KMS-11 (cell line): ENCODE results near the gene WNT5A.

Experiments
- H2AFZ ChIP-seq: fragments of 200-600 bp; sonication (generic); 2 replicates; pipeline ENCODE4 v1.6.1; 2016; ENCODE audit warnings: antibody characterized with exemption, mixed run types, low read depth
- H3K27ac ChIP-seq: fragments of 200-600 bp; sonication (generic); 2 replicates; pipeline ENCODE4 v1.6.1; 2016; ENCODE audit warnings: mild to moderate bottlenecking, mixed run types
- H3K27me3 ChIP-seq: fragments of 200-600 bp; sonication (generic); 2 replicates; pipeline ENCODE4 v1.6.1; 2017; ENCODE audit warnings: mild to moderate bottlenecking, low read depth, mixed run types, moderate library complexity; ENCODE audit not compliant: insufficient read depth
- H3K36me3 ChIP-seq: fragments of 200-600 bp; sonication (generic); 2 replicates; pipeline ENCODE4 v1.6.1; 2017; ENCODE audit warnings: mild to moderate bottlenecking, mixed run types; ENCODE audit not compliant: insufficient read depth
- H3K4me1 ChIP-seq: fragments of 200-600 bp; sonication (generic); 2 replicates; pipeline ENCODE4 v1.6.1; 2016; ENCODE audit warnings: mild to moderate bottlenecking, low read depth, mixed run types; ENCODE audit not compliant: poor library complexity, severe bottlenecking
- H3K4me2 ChIP-seq: fragments of 200-600 bp; sonication (generic); 2 replicates; pipeline ENCODE4 v1.7.0; 2016; ENCODE audit warnings: mild to moderate bottlenecking, mixed run types
- H3K4me3 ChIP-seq: fragments of 200-600 bp; sonication (generic); IDR thresholded peaks from 2 replicates; pipeline ENCODE4 v1.6.1; 2017; ENCODE audit warnings: low read depth, low read length, mixed read lengths; ENCODE audit not compliant: insufficient read depth
- H3K79me2 ChIP-seq: fragments of 200-600 bp; sonication (generic); 2 replicates; pipeline ENCODE4 v1.6.1; 2016; ENCODE audit warnings: low read depth, mixed run types; ENCODE audit not compliant: insufficient read depth
- H3K9ac ChIP-seq: fragments of 200-600 bp; sonication (generic); 2 replicates; pipeline ENCODE4 v1.6.1; 2016; ENCODE audit warnings: mild to moderate bottlenecking, mixed run types
- H4K20me1 ChIP-seq: fragments of 200-600 bp; sonication (generic); 2 replicates; pipeline ENCODE4 v1.6.1; 2016; ENCODE audit warnings: mild to moderate bottlenecking, mixed run types; ENCODE audit not compliant: insufficient read depth
- CTCF ChIP-seq: fragments of 200-600 bp; sonication (generic); conservative IDR thresholded peaks from 2 replicates; pipeline ENCODE4 v1.6.1; 2017; ENCODE audit warnings: low read depth, mild to moderate bottlenecking, antibody characterized with exemption, low read length, moderate library complexity, mixed read lengths

The WNT5A gene

GRCh38 chr3:55436644-55437043 lies 50.5 kb downstream of the WNT5A start:
- H3K4me3 ChIP-seq: no peak overlapping the region
- no peak overlapping the region for H3K9ac ChIP-seq
- no peaks in the 10 kb centered on the region for H4K20me1 ChIP-seq
- H3K4me2 ChIP-seq: no peak overlapping the region
- H3K36me3 ChIP-seq: no peaks in the 10 kb centered on the region
- no peaks in the 10 kb centered on the region for H3K79me2 ChIP-seq
- TF ChIP-seq CTCF: no peak
- H3K27me3 ChIP-seq: no peaks in the 10 kb centered on the region
- H3K4me1 ChIP-seq: no peaks in the 10 kb centered on the region
- no peak overlapping the region for H2AFZ ChIP-seq
- no peak overlapping the region for H3K27ac ChIP-seq

- TF ChIP-seq CTCF: no peak
- Histone ChIP-seq H3K36me3 (no peaks in the 10 kb centered on the region), H4K20me1 (no peaks in the 10 kb centered on the region), H3K27me3 (no peaks in the 10 kb centered on the region), H3K4me2 (no peak overlapping the region), H3K4me1 (no peaks in the 10 kb centered on the region), H2AFZ (no peak overlapping the region), H3K27ac (no peak overlapping the region), H3K9ac (no peak overlapping the region), H3K4me3 (no peak overlapping the region), H3K79me2 (no peaks in the 10 kb centered on the region)
These were observed 51.6 kb downstream of the WNT5A start for GRCh38 chr3:55435491-55435890.

- Histone ChIP-seq H3K9ac (no peak overlapping the region), H3K4me3 (no peak overlapping the region), H3K79me2 (no peaks in the 10 kb centered on the region), H3K27ac (no peak overlapping the region), H4K20me1 (no peaks in the 10 kb centered on the region), H3K36me3 (no peaks in the 10 kb centered on the region), H3K4me1 (no peaks in the 10 kb centered on the region), H3K4me2 (no peak overlapping the region), H2AFZ (no peak overlapping the region), H3K27me3 (no peaks in the 10 kb centered on the region)
- peak; percentile 70 for TF ChIP-seq CTCF
These were observed 52.3 kb downstream of the WNT5A start for GRCh38 chr3:55434789-55435188.

GRCh38 chr3:55431041-55431440 lies 56.1 kb downstream of the WNT5A start:
- no peak overlapping the region for H3K9ac ChIP-seq
- no peaks in the 10 kb centered on the region for H3K36me3 ChIP-seq
- no peak overlapping the region for H3K4me2 ChIP-seq
- no peaks in the 10 kb centered on the region for H3K4me1 ChIP-seq
- no peak overlapping the region for H3K4me3 ChIP-seq
- H3K79me2 ChIP-seq: no peaks in the 10 kb centered on the region
- H3K27me3 ChIP-seq: no peaks in the 10 kb centered on the region
- TF ChIP-seq CTCF: no peak
- H4K20me1 ChIP-seq: no peaks in the 10 kb centered on the region
- H3K27ac ChIP-seq: no peak overlapping the region
- no peak overlapping the region for H2AFZ ChIP-seq

GRCh38 chr3:55427739-55428138 lies 59.4 kb downstream of the WNT5A start:
- Histone ChIP-seq H3K9ac (no peak overlapping the region), H3K4me1 (no peaks in the 10 kb centered on the region), H3K4me3 (no peak overlapping the region), H3K27me3 (no peaks in the 10 kb centered on the region), H3K27ac (no peak overlapping the region), H3K36me3 (no peaks in the 10 kb centered on the region), H3K79me2 (no peaks in the 10 kb centered on the region), H3K4me2 (no peak overlapping the region), H2AFZ (no peak overlapping the region), H4K20me1 (no peaks in the 10 kb centered on the region)
- no peak for TF ChIP-seq CTCF
